PC-3 (cell line): ENCODE data around the gene TMEM163.
A peak's percentile ranks its signal among the peaks of the same experiment; 100 is the strongest.

ENCODE experiments used
- EZH2 ChIP-seq: fragments of 300-600 bp; sonication (generic); IDR thresholded peaks from one replicate; pipeline ENCODE4 v1.6.1; 2017; ENCODE audit warnings: antibody characterized with exemption, mild to moderate bottlenecking, low read length; ENCODE audit not compliant: unreplicated experiment
- EZH2phosphoT487 ChIP-seq: fragments of 300-600 bp; sonication (generic); IDR thresholded peaks from 2 replicates; pipeline ENCODE4 v1.6.1; 2018; ENCODE audit warnings: mild to moderate bottlenecking, antibody characterized with exemption, low read length, borderline replicate concordance
- TF ChIP-seq, protein P1 (sequence below): fragments of 300-600 bp; sonication (generic); conservative IDR thresholded peaks from 2 replicates; pipeline ENCODE4 v1.5.1; 2017; ENCODE audit warnings: antibody characterized with exemption, low read depth, mild to moderate bottlenecking, low read length

GRCh38 chr2:134491771-134492441 lies 226.9 kb downstream of the TMEM163 start:
- TF ChIP-seq, protein P1, sequence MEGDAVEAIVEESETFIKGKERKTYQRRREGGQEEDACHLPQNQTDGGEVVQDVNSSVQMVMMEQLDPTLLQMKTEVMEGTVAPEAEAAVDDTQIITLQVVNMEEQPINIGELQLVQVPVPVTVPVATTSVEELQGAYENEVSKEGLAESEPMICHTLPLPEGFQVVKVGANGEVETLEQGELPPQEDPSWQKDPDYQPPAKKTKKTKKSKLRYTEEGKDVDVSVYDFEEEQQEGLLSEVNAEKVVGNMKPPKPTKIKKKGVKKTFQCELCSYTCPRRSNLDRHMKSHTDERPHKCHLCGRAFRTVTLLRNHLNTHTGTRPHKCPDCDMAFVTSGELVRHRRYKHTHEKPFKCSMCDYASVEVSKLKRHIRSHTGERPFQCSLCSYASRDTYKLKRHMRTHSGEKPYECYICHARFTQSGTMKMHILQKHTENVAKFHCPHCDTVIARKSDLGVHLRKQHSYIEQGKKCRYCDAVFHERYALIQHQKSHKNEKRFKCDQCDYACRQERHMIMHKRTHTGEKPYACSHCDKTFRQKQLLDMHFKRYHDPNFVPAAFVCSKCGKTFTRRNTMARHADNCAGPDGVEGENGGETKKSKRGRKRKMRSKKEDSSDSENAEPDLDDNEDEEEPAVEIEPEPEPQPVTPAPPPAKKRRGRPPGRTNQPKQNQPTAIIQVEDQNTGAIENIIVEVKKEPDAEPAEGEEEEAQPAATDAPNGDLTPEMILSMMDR: peak; percentile 64
- no peak for TF ChIP-seq EZH2phosphoT487
- no peak for TF ChIP-seq EZH2
